Cardiac muscle cell (in vitro differentiated cells and primary cell): Measurements from ENCODE around the gene WDR47. TPM values are rescaled to one million over a fixed set of nuclear protein-coding genes. Genes with fewer than 3 reads are reported as not detected.
"Not testable (repeated sequence)": the region's sequence is repeated elsewhere in the genome, so short reads cannot be mapped to it uniquely, and the experiment has no call there.

Experiments
- DNase-seq, 2 donors: peaks; one replicate each; pipeline versions ENCODE4 v3.0.0 to v3.0.0-alpha.2; 2010 to 2017; ENCODE audit warnings: low read depth in 1 of 2, low spot score in 1 of 2
- H3K27ac ChIP-seq: fragments of 200-600 bp; sonication (generic); 2 replicates; pipeline ENCODE4 v1.5.1; 2016
- H3K27me3 ChIP-seq: fragments of 200-600 bp; sonication (generic); 2 replicates; pipeline ENCODE4 v1.6.0; 2016; ENCODE audit warnings: control low read depth
- H3K36me3 ChIP-seq: fragments of 200-600 bp; sonication (generic); 2 replicates; pipeline ENCODE4 v1.5.1; 2016; ENCODE audit warnings: control low read depth
- H3K4me1 ChIP-seq: fragments of 200-600 bp; sonication (generic); 2 replicates; pipeline ENCODE4 v1.8.1; 2017; ENCODE audit warnings: low read depth, mild to moderate bottlenecking, mixed run types
- H3K4me3 ChIP-seq: fragments of 200-600 bp; sonication (generic); 2 replicates; pipeline ENCODE4 v1.5.1; 2016; ENCODE audit warnings: mild to moderate bottlenecking
- H3K9me3 ChIP-seq: fragments of 200-600 bp; sonication (generic); 2 replicates; pipeline ENCODE4 v1.5.1; 2017; ENCODE audit warnings: low read depth, mild to moderate bottlenecking, control low read depth
- CTCF ChIP-seq: IDR thresholded peaks from 2 replicates; pipeline ENCODE4 v1.5.1; 2012; ENCODE audit warnings: low read depth, mild to moderate bottlenecking, low read length
- polyA plus RNA-seq: library from polyadenylated mRNA; unstranded; fragments of >200 nt; fragmentation: Nextera tagmentation; extraction: Ambion mirVana; gene quantifications from 2 replicates; pipeline ENCODE4 v1.2.1, GENCODE V29; 2016
- total RNA-seq: library from RNA; depleted of rRNA; stranded (reverse); fragments of >200 nt; gene quantifications from 2 replicates; pipeline ENCODE4 v1.2.3, GENCODE V29; 2016

WDR47 gene
- total and polyA plus RNA-seq, 2 experiments from 2014 or later, result 6.7 to 7.9 TPM

DNA sequence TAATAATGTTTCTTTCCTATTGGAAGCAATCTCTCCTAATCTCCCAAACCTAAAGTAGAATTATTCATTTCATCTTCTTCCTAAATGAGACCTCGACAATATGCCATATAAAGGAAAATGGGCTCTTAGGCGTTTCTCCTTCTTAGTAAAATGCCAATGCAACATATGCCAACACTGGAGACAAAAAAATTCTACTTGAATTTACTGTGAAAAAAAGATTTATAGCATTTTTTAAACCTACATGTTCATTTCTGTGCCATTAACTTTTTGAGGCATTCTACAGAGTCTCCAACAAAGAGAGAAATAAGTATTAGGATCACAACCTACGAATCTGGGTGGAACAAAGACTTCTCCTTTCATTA lies 1.3 kb downstream of the WDR47 start:
- no peak for TF ChIP-seq CTCF
- peak overlapping the region; percentile 70 for H3K27ac ChIP-seq

DNA sequence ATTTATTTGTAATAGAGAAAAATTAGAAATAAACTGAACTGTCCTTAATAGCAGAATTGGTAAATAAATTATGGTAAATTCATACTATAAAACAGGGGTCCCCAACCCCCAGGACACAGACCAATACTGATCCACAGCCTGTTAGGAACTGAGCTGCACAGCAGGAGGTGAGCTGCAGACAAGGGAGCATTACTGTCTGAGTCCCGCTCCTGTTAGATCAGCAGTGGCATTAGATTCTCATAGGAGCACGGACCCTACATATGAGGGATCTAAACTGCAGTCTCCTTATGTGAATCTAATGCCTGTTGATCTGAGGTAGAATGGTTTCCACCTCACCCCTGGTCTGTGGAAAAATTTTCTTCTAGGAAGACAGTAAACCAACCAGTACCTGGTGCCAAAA lies 7.5 kb downstream of the WDR47 start:
- DNase-seq, result no peak
- no peak overlapping the region for H3K27ac ChIP-seq
- no peak overlapping the region for H3K4me3 ChIP-seq
- no peaks in the 10 kb centered on the region for H3K36me3 ChIP-seq
- H3K27me3 ChIP-seq, result no peaks in the 10 kb centered on the region
- no peaks in the 10 kb centered on the region for H3K4me1 ChIP-seq
- TF ChIP-seq CTCF, result no peak
- H3K9me3 ChIP-seq, result no peaks in the 10 kb centered on the region

More for the DNA sequence above, 1.3 kb downstream of the WDR47 start:
- Histone ChIP-seq H3K27me3 (no peaks in the 10 kb centered on the region), H3K36me3 (no peaks in the 10 kb centered on the region), H3K4me1 (peaks cover 4% of the 10 kb centered on the region), H3K4me3 (peak overlapping the region; percentile 92), H3K9me3 (no peaks in the 10 kb centered on the region)
- DNase-seq, result no peak

DNA sequence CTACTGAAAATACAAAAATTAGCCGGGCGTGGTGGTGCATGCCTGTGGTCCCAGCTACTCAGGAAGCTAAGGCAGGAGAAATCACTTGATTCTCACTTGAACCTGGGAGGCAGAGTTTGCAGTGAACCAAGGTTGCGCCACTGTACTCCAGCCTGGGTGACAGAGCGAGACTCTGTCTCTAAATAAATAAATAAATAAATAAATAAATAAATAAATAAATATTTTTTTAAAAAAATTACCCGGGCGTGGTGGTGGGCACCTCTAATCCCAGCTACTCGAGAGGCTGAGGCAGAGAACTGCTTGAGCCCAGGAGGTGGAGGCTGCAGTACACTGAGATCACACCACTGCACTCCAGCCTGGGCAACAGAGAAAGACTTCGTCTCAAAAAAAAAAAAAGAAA lies 12.4 kb downstream of the WDR47 start:
- H3K4me3 ChIP-seq, H3K9me3 ChIP-seq, DNase-seq, H3K4me1 ChIP-seq, H3K27me3 ChIP-seq, H3K27ac ChIP-seq, H3K36me3 ChIP-seq: not testable (repeated sequence)

- no peak for DNase-seq
- no peaks in the 10 kb centered on the region for H3K27me3 ChIP-seq
- H3K4me3 ChIP-seq, result no peak overlapping the region
- H3K4me1 ChIP-seq, result no peaks in the 10 kb centered on the region
- H3K9me3 ChIP-seq, result no peaks in the 10 kb centered on the region
- no peaks in the 10 kb centered on the region for H3K36me3 ChIP-seq
- no peak overlapping the region for H3K27ac ChIP-seq
- TF ChIP-seq CTCF, result peak; percentile 19
Observed at GRCh38 chr1:109027841-109028240, 14.1 kb downstream of the WDR47 start.

GRCh38 chr1:109025694-109026093 lies 16.2 kb downstream of the WDR47 start:
- Histone ChIP-seq H3K4me3 (no peak overlapping the region), H3K4me1 (no peaks in the 10 kb centered on the region), H3K27ac (no peak overlapping the region), H3K27me3 (no peaks in the 10 kb centered on the region), H3K9me3 (no peaks in the 10 kb centered on the region), H3K36me3 (no peaks in the 10 kb centered on the region)
- no peak for TF ChIP-seq CTCF
- no peak for DNase-seq

- H3K27me3 ChIP-seq, result no peaks in the 10 kb centered on the region
- DNase-seq, result no peak
- no peaks in the 10 kb centered on the region for H3K9me3 ChIP-seq
- no peak overlapping the region for H3K27ac ChIP-seq
- H3K4me1 ChIP-seq, result no peaks in the 10 kb centered on the region
- no peak overlapping the region for H3K4me3 ChIP-seq
- no peak for TF ChIP-seq CTCF
- no peaks in the 10 kb centered on the region for H3K36me3 ChIP-seq
Observed at GRCh38 chr1:109024646-109025045, 17.3 kb downstream of the WDR47 start.
